ENCODE measurements around the gene IGFBP7.

DNA sequence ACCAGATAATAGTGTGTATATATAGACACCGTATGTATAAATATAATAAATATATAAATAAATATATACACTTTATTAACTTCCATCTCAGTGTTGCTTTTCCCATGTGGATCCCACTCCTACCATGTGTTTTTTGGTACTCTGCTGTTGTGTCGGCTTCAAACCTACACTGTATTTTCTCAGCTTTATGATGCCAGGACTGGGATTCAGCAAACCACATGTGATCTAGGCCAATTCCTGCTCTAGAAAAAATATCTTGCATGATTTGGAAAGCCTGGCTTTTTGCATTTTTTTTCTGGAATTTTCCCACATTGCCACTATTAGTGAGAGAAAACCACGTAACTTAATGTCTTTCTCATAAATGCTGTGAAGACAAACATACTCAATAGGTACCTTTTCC is 75.7 kb downstream of the IGFBP7 start:
- TF ChIP-seq YY1 (IDR thresholded peaks at IDR 0.05; ENCODE audit: low read depth, low read length) (no peak), RFX5 (IDR thresholded peaks at IDR 0.05; ENCODE audit: borderline replicate concordance, low read depth, low read length) (no peak), EZH2 (IDR thresholded peaks at IDR 0.05; ENCODE audit: low read depth, low read length, severe bottlenecking) (no peak)
